ENCODE data around the gene FAM210A. TPM values are rescaled to one million over a fixed set of nuclear protein-coding genes. Genes with fewer than 3 reads are reported as not detected.
"Not testable (repeated sequence)": the region's sequence is repeated elsewhere in the genome, so short reads cannot be mapped to it uniquely, and the experiment has no call there.

Gene FAM210A
- polyA plus RNA-seq, 2 of the 4 experiments (the other 2 are of a cell fraction), result 17.1 to 26.2 TPM

GRCh38 chr18:13680612-13681011 lies 45.7 kb downstream of the FAM210A start:
- Histone ChIP-seq H3K9me3 (no peaks in the 10 kb centered on the region), H3K4me1 (no peaks in the 10 kb centered on the region), H3K4me2 (no peak overlapping the region), H3K4me3 (no peak overlapping the region), H3K27ac (no peak overlapping the region)
- DNase-seq (ENCODE audit: low read depth in 1 of 2, low spot score in 1 of 2), result peak; percentile 7 to 38
- TF ChIP-seq POLR2AphosphoS2 (conservative IDR thresholded peaks at IDR 0.05; ENCODE audit: low read length) (no peak), EHF (CRISPR knock-in tag; IDR thresholded peaks at IDR 0.05) (no peak), RAD21 (conservative IDR thresholded peaks at IDR 0.05 in 1 of 2, IDR thresholded peaks at IDR 0.05 in 1 of 2) (no peak), HOXB5 (CRISPR knock-in tag; IDR thresholded peaks at IDR 0.05) (no peak), NR3C1 (IDR thresholded peaks at IDR 0.05) (no peak), CBX8 (IDR thresholded peaks at IDR 0.05) (no peak), FOXS1 (CRISPR knock-in tag; IDR thresholded peaks at IDR 0.05) (no peak), FOSB (CRISPR knock-in tag; IDR thresholded peaks at IDR 0.05) (no peak)
- TF ChIP-seq, protein P1, sequence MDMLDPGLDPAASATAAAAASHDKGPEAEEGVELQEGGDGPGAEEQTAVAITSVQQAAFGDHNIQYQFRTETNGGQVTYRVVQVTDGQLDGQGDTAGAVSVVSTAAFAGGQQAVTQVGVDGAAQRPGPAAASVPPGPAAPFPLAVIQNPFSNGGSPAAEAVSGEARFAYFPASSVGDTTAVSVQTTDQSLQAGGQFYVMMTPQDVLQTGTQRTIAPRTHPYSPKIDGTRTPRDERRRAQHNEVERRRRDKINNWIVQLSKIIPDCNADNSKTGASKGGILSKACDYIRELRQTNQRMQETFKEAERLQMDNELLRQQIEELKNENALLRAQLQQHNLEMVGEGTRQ (IDR thresholded peaks at IDR 0.05), result no peak
- no peak for FAIRE-seq
- peak; percentile 71 to 83; a peak in 5 of 6 replicates for ATAC-seq
- POLR2A ChIA-PET, result no interaction called here
- WGBS (ENCODE audit: missing lambda C conversion rate), result 40% methylated on average over 5 of the region's 5 CpGs
- CTCF ChIA-PET, result no interaction called here

- 93% methylated on average over 13 of the region's 13 CpGs for WGBS (ENCODE audit: missing lambda C conversion rate)
- FAIRE-seq; ATAC-seq; H3K9me3 ChIP-seq; H3K4me1 ChIP-seq; DNase-seq (ENCODE audit: low read depth in 1 of 2, low spot score in 1 of 2); H3K4me2 ChIP-seq; CTCF ChIA-PET; POLR2A ChIA-PET; H3K27ac ChIP-seq; H3K4me3 ChIP-seq: not testable (repeated sequence)
Observed at GRCh38 chr18:13677350-13677749, 49.0 kb downstream of the FAM210A start.

DNA sequence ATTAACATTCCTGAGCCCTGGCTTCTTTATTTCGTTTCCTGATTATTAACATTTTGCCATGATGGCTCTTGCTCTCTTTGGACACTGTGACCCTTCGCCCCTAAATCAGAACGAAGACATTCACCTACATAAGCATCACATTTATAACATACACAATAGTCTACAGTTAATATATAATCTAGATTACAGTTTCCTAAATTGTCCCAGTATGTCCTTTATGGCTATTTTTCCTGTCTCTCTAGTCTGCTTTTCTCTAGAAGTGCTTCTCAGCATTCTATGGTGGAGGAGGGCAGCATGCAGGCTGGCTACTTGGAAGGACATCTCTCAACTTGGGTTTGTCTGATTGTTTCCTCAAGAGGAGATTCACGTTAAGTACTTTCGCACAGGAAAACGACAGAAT lies 49.9 kb downstream of the FAM210A start:
- Histone ChIP-seq H3K4me3 (no peak overlapping the region), H3K9me3 (no peaks in the 10 kb centered on the region), H3K4me1 (no peaks in the 10 kb centered on the region), H3K4me2 (no peak overlapping the region), H3K27ac (no peak overlapping the region)
- ATAC-seq (no peak), FAIRE-seq (no peak), DNase-seq (ENCODE audit: low read depth in 1 of 2, low spot score in 1 of 2) (no peak)
- ChIA-PET POLR2A (no interaction called here), CTCF (no interaction called here)
- TF ChIP-seq CBX2 (IDR thresholded peaks at IDR 0.05; ENCODE audit: borderline replicate concordance, low read depth) (no peak), CHD2 (IDR thresholded peaks at IDR 0.05; ENCODE audit: low read length, partially characterized antibody) (no peak), RARB (CRISPR knock-in tag; IDR thresholded peaks at IDR 0.05) (no peak), TFCP2L1 (CRISPR knock-in tag; IDR thresholded peaks at IDR 0.05) (no peak), HOXB5 (CRISPR knock-in tag; IDR thresholded peaks at IDR 0.05) (no peak), NFE2L2 (conservative IDR thresholded peaks at IDR 0.05; ENCODE audit: low read length) (no peak), FOSL2 (IDR thresholded peaks at IDR 0.05) (no peak), FOSL2 (CRISPR knock-in tag; IDR thresholded peaks at IDR 0.05) (no peak), POLR2A (IDR thresholded peaks at IDR 0.05; ENCODE audit: low read length) (no peak), HOXB13 (CRISPR knock-in tag; IDR thresholded peaks at IDR 0.05; ENCODE audit: low read depth) (no peak), REST (IDR thresholded peaks at IDR 0.05) (no peak), RAD21 (conservative IDR thresholded peaks at IDR 0.05 in 1 of 2, IDR thresholded peaks at IDR 0.05 in 1 of 2) (no peak), HDAC2 (IDR thresholded peaks at IDR 0.05) (no peak), JUNB (IDR thresholded peaks at IDR 0.05) (no peak), JUN (IDR thresholded peaks at IDR 0.05) (no peak), EHF (CRISPR knock-in tag; IDR thresholded peaks at IDR 0.05) (no peak)
- TF ChIP-seq, protein P2, sequence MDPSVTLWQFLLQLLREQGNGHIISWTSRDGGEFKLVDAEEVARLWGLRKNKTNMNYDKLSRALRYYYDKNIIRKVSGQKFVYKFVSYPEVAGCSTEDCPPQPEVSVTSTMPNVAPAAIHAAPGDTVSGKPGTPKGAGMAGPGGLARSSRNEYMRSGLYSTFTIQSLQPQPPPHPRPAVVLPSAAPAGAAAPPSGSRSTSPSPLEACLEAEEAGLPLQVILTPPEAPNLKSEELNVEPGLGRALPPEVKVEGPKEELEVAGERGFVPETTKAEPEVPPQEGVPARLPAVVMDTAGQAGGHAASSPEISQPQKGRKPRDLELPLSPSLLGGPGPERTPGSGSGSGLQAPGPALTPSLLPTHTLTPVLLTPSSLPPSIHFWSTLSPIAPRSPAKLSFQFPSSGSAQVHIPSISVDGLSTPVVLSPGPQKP (IDR thresholded peaks at IDR 0.05; ENCODE audit: low read depth, low read length), result no peak
- TF ChIP-seq, protein P3, sequence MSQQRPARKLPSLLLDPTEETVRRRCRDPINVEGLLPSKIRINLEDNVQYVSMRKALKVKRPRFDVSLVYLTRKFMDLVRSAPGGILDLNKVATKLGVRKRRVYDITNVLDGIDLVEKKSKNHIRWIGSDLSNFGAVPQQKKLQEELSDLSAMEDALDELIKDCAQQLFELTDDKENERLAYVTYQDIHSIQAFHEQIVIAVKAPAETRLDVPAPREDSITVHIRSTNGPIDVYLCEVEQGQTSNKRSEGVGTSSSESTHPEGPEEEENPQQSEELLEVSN (IDR thresholded peaks at IDR 0.05; ENCODE audit: borderline replicate concordance, low read depth), result no peak
- WGBS (ENCODE audit: missing lambda C conversion rate), result 96% methylated on average over 6 of the region's 6 CpGs
